GM19328 (cell line): ENCODE results near the gene SAPCD1.

Experiments used
- ATAC-seq: cut with Tn5 transposase; IDR thresholded peaks from one replicate; pipeline ENCODE4 v1.9.1; 2021; ENCODE audit warnings: mild to moderate bottlenecking, moderate library complexity; ENCODE audit not compliant: unreplicated experiment

SAPCD1 gene

DNA sequence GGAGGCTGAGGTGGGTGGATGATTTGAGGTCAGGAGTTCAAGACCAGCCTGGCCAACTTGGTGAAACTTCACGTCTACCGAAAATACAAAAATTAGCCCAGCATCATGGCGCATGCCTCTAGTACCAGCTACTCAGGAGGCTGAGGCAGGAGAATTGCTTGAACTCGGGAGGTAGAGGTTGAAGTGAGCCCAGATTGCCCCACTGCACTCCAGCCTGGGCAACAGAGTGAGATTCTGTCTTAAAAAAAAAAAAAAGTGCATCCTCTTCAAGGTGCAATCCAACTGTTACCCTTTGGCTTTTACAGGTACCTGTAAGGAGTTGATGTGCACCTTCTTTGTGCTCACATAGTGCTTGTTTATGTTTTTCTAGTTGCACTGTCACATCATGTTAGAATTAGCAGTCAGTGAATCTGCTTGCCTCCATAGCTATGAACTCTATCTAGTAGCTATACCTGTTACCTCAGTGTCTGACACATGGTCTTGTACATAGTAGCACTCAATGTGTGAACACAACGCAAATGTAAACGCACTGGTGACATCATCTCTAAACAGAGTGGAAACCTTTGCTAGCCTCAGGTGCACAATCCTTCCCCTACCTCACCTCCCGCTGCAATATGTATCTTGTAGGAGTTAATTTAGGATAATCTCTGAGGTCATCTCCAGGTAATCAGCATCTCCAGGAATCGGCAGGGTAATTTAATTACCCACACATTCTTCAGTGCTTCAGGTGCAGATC lies 13.0 kb upstream of the SAPCD1 start:
- no peak for ATAC-seq

DNA sequence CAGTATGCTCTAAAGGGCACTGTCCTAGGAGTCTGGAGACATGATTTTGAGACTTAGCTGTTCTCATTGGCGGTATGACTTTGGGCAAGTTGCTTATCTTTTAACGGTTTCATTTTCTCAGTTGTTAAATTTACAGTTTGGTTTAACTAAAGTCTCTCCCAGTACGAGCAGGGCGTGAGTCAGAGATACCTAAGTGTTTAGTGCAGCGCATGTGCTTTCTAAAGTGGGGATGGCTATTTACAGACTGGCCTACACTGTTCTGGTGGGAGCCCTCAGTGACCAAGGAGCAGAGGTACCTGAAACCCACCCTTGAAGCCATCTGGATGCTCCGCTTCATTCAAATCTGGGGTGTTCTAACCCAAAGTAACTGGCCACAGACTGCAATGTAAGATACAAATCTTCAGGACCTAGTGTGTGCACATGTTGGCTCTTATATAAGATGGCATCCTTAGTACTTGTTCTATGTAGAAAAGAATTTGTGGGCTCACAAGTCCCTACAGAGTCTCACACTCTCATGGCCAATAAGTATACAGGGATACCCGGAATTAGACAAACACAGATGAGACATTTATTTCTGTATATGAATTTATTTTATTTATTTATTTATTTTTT lies 11.9 kb upstream of the SAPCD1 start:
- no peak for ATAC-seq

DNA sequence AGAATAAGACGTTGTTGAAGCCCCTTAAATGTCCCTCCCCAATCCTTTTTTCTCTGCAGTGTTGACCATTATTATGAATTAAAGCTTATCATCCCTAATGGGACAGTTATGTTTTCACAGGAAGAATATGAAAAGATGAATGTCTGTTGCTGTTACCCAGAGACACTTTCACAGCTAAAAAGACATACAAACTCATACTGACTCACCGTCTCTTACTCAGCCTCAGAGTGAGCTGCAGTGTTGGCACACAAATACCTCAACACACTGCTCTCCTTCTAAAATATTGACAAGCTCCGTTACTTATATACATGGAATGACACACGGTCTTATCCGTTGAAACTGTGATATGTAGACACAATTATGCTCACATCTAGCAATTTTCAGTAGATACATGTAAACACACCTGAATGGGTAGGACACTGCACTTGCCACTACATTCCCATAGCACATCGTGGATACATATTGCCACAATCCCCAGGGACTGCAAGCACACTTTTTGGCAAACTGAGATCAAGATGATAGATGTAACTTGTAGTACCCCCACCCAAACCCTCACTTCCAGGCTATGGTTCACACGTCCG lies 9.6 kb upstream of the SAPCD1 start:
- ATAC-seq = no peak

DNA sequence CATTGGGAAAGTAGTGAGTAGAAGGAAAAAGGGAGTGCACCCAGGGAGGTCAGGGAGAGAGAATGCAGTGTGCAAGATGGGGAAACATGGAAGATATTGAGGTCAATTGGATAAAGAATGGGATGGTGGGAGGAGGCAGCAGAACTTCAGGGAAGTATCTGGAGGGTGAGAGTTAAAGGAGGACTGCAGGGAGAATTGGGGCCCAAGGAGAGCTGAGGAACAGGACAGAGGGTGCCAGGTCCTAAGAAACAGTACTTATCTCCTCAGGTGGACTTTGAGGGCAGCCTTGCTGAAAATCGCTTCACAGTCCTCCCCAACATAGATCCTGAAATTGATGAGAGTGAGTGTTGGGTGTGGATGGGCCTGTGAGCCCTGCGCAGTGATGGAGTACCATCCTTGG lies 4.2 kb upstream of the SAPCD1 start:
- no peak for ATAC-seq

DNA sequence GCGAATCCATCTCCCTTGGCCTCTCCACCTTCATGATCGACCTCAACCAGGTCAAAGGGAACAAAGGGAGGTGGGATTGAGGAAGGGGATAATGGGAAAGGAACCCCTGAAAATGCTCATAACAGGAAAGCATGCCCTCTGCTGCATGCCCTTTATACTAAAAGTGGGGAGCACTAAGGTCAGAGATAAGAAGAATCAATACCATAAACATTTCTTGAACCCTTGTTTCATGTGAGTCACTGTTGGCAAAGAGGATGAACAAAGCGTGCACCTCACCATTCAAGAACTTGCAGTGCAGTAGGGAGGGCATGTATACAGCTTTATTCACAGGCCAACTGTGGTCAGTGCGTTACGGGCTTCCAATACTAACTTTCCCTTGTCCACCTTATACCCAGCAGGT lies 1.7 kb upstream of the SAPCD1 start:
- no peak for ATAC-seq

DNA sequence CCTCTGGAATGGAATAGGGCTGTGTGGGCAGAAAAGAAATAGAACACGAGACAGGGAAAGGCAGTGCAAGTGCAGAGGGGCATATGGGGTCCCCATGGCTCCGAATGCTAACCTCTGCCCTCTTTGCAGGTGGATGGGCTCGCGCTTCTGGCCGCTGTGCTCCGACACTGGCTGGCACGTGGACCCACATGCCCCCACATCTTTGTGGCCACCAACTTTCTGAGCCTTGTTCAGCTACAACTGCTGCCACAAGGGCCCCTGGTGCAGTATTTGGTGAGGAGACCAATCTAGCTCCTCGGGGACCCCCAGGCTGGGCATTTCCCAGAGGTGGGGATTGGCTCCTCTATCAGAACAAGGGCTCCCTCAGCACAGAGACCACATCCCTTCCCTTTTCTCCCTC lies 1.1 kb upstream of the SAPCD1 start:
- no peak for ATAC-seq

DNA sequence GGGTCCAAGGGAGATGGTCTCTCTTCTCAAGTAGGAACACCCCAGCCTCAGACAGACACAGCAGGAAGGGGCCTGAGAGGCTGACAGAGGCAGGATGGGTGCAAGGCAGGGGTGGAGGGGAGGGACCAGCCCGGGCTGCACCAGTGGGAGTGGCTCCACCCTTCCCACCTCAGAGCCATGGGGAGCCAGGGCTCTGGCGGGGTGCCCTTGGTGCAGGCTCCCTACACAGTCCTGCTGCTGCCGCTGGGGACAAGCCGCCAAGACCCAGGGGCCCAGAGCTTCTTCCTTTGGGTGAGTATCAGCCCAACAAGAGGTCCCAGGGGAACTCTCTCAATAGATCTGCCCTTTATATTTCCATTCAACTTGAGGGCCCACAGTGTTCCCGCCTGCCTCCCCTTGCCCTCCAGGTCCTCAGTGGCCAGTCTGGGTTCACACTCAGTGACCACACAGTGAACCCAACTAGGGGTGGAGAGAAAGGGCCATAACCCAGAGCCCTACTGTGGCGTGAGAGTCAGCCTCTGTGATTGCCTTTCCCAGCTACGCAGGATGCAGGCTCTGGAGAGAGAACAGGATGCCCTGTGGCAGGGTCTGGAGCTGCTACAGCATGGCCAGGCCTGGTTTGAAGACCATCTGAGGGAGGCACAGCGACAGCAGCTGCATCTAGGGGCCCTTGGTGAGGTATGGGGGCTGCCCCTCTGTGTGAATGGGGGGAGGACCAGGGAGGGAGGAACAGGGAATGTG lies 592 bp downstream of the SAPCD1 start:
- no peak for ATAC-seq

DNA sequence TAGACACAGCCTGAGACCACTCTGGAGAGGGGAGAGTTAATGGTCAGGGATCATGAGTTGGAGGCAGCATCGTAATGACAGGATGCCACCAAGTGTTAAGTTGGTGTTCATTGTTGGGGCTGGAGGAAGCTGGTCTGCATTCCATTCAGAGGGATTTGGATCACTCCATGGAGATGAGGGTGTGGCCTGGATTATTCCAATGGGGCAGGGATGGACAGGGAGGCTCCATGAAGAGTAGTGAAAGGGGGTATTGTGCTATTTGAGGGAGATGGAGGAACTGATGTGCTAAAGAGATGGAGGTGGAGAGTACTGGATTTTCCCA lies 1.1 kb downstream of the SAPCD1 start:
- no peak for ATAC-seq

DNA sequence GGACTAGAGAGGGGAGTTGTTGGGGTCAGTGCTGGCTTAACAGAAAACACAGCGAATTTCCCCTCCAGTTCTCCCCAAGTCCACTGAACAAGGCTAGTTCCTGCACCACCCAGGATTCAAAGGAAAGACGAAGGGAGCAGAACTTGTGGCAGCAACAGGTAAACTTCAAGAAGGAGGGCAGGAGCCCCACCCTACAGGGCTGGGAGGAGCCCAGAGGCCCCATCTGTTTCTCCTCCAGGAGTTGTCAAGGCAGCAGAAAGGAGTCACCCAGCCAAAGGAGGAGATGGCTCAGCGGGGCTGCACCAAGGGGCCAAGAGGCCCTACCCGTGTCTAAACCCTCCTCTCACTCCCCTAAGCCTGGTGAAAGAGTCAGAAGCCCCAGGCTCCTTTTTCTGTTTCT lies 1.7 kb downstream of the SAPCD1 start:
- ATAC-seq = no peak

DNA sequence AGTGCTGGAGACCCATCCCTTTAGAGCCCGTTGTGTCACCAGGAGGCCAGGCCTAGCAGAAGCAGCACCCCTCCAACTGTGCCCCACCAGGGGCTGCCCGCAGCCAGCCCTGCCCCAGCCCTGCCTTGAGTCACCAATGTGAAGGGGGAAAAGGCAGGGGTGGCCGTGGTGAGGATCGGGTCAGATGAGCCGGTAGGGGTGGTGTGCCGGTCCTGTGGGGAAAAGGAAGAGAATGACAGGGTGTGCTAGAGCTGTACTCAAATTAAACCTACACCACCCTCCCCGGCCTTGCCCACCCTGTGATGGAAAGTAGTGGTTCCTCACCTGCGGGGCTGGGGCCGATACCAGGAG lies 3.1 kb downstream of the SAPCD1 start:
- no peak for ATAC-seq

DNA sequence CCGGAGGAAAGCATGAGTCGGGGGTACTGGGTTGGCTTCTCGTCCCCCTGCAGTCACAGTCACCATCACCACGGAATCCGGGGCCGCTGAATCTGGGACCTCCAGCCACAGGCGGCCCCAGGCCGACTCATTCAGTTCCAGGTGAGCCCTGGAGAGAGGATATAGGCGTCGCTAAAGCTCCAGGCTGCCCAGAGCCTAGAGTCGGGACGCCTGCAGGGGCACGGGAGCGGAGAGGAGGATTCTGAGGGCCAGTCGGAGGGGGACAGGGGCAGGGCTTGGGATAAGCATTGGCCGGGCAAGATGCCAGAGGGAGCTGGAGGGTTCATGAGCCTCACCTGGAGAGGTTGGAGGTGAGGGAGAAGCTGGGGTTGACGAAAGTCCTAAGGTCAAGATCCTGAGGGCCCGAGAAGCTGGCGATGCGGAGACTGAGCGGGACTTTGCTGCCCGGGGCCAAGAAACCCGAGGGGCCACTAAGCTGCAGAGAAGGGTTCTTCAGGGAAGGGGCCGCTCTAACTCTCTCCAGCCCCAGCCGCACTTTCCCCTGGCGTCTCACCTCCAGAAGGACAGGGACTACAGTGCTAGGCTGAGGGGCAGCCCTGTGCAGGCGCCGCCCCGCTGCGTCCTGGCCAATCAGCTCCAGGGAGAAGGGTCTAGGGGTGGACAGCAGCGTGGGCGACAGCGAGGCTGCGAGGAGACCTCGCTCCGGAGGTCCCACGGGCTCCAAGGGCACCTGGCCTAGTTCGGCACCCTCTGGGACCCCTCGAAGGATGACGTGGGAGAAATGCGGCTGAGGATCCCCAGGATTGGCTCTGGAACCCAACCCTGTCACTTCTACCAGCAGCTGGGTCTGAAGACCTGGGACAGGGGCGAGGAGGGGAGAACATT lies 3.7 kb downstream of the SAPCD1 start:
- ATAC-seq = no peak

DNA sequence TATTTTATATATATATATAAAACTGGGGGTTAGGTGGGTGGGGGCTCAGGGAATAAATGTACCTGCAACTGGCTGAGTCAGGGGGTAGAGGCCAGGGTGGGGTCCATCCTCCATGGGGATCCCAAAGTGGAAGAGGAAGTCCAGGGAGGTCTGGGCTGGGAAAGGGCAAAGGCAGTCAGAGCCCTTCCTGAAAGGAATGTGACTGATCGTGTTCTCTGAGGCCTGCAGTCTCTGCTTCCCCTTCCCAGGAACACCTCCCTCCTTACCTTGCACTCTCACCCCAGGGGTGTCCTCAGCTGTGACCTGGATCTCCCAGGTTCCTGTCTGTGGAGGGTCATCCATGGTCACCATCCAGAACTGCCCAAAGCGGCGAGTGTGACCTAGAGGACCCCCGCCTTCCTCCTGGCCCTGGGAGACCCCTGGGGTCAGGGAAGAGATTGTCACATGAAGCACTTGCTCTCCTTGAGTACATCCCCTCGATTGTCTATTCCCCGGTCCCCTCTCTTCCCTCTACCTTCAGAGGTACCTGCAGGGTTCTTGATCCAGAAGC lies 4.7 kb downstream of the SAPCD1 start:
- no peak for ATAC-seq

DNA sequence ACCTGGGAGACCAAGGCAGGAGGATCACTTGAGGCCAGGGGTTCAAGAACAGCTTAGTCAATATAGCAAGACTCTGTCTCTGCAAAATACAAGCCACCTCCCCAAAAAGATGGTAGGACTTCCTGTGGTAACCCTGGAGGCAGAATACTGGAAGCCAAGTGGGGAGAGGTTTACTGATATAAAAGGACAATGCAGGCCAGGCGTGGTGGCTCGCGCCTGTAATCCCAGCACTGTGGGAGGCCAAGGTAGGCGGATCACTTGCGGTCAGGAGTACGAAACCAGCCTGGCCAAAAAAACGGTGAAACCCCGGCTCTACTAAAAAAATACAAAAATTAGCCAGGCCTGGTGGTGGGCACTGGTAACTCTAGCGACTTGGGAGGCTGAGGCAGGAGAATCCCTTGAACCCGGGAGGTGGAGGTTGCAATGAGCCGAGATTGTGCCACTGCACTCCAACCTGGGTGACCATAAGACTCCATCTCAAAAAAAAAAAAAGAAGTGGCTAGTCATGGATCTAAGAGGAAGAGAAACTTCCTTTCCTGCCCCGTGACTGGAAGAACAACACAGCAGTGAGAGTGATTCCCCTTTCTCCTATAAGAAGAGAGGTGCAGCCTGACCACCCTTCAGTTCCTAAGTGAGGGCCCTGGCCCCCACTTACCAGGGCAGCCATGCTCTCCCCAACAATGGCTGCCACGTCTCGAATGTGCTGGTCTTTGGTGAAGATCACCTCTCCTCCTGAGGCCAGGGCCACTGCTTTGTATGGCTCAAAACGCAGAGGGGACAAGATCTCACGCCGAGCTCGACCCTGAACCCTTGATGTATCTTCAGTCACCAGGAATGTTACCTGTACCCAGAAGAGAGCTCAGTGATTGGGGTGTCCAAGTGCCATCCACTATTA lies 6.2 kb downstream of the SAPCD1 start:
- no peak for ATAC-seq

DNA sequence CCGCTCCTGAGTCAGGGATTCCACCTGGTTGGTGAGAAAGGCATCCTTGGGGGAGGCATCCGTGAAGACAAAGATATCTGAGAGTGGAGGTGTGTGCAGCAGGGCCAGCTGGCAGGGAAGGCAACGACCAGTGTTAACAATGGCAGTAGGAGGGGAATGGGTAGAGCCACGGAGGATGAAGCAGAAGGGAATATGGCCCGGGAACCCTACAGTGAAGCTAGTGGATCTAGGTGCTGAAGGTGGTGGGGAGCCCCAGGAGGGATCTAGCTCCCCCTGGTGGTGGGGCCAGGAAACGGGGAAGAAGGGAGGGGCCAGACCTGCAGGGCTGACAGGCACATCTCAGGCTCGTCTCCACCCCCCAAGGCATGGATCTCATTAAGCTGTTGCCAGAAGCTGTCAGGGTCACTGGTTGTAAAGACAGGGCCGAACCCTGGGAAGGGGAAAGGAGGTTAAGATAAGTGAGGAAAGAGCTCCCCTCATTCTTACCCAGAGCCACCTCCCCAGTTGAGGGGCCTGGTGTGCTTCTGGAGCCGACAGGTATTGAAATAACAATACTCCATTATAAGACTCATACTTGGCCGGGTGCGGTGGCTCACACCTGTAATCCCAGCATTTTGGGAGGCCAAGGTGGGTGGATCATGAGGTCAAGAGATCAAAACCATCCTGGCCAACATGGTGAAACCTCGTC lies 7.4 kb downstream of the SAPCD1 start:
- no peak for ATAC-seq

DNA sequence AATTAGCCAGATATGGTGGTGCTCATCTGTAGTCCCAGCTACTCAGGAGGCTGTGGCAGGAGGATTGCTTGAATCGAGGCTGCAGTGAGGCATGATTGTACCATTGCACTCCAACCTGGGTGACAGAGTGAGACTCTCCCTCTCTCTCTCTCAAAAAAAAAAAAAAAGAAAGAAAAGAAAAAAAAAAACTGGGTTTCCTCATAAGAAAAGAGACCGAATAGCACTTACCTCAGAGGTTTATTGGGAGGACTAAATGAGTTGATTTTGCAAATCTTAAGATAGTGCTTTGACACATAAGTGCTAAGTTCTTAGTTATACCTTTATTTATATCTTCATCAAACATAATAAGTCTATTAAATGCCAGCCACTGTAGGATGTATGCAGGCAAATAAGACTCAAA lies 8.4 kb downstream of the SAPCD1 start:
- no peak for ATAC-seq

DNA sequence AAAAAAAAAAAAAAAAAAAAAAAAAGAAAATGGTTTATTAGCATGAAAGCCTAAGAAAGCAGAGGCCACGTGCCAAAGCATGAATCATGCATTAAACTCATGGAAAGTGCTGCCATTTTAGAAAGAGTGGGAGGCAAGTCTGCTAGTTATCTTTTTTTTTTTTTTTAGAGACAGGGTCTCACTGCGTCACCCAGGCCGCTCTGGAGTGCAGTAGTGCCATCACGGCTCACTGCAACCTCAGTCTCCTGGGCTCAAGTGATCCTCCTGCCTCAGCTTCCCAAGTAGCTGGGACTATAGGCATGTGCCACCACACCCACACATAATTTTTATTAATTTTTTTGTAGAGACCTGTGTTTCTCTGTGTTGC lies 9.5 kb downstream of the SAPCD1 start:
- no peak for ATAC-seq

DNA sequence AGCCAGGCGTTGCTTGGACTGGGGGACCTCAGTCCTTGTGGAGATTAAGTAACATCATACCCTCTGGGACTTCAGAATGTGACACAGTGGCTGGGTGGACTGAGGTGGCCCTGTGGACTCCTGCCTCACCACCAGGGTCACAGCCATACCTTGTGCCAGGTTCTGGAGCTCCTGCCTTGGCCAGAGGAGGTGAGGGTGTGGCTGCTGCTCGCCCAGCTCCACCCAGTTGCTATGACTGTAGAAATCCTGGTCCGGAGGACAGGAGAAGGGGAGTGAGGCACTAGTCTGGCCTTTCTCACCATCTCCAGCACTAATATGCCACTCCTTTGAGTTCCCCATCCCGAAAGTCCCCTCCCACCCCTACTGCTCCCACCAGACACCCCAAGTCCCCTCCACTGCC lies 12.7 kb downstream of the SAPCD1 start:
- no peak for ATAC-seq

DNA sequence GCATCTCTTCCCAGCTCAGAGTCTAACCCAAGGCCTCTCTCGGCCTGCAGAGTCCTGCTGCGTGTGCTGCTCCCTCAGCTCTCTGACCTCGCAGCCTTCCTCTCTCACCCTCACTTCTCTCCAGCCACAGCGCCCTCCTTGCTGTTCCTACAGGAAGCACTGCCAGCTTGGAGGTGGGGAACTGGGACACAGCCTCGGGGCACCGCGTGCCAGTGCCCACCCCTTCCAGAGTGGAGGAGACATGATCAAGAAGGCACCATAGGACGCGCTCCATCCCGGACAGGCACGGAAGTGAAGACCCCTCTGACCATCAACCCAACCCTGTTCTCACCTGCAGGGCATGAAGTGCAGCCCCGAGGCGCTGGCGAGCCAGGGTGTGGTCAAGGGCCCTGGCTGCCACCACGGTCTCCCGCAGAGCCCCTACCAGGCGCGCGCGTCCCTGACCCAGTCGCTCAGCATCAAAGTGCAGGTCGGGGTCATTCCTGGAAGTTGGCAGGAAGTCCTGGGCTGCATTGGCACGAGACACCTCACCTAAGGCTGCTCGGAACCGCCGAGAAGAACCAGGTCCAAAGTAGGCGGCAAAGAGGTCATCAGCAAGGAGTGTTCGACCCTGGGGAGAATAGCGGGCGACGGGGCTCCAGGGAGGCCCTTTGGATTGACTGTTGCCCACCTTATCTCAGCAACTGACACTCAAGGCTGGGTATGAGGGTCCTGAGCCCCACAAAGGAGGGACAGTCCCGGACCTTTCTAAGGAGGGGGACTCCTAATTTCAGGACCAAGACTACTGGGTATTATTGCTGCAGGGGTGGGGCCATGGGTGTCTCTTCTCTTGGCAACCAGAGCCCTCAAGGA lies 13.4 kb downstream of the SAPCD1 start:
- no peak for ATAC-seq
